HG02970 (cell line): Measurements from ENCODE around the gene KRCC1.
"Not testable (repeated sequence)": the region's sequence is repeated elsewhere in the genome, so short reads cannot be mapped to it uniquely, and the experiment has no call there.

Source experiments
- ATAC-seq: cut with Tn5 transposase; IDR thresholded peaks from one replicate; pipeline ENCODE4 v1.9.1; 2021; ENCODE audit warnings: mild to moderate bottlenecking, moderate library complexity, moderate number of reproducible peaks; ENCODE audit not compliant: unreplicated experiment, low FRiP score

The KRCC1 gene

DNA sequence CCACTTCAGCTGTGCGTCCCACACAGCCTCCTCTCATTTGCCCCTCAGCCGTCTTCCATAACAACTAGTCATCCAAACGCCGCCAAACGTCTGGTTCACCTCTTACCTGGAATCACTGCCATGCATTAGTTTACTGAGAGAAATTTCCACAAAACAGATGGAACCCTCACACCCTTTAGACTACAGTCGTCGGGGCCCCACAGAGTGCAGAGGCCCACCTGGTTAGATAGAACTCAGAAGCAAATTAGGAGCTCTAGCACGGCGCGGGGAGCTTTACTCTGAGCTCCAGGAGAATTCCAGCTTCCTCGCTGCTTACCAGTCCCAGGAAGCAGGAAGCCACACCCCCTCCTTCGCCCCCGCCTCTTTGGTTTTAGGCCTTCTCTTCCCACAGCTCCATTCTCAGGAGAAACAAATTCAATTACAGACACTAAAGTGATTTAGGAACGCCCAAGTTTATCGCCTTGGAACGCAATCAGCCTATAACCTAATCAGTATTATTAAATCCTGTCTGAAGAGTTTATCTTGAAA is 48.6 kb downstream of the KRCC1 start:
- no peak for ATAC-seq

GRCh38 chr2:88005776-88006175 is 49.8 kb downstream of the KRCC1 start:
- ATAC-seq: no peak

DNA sequence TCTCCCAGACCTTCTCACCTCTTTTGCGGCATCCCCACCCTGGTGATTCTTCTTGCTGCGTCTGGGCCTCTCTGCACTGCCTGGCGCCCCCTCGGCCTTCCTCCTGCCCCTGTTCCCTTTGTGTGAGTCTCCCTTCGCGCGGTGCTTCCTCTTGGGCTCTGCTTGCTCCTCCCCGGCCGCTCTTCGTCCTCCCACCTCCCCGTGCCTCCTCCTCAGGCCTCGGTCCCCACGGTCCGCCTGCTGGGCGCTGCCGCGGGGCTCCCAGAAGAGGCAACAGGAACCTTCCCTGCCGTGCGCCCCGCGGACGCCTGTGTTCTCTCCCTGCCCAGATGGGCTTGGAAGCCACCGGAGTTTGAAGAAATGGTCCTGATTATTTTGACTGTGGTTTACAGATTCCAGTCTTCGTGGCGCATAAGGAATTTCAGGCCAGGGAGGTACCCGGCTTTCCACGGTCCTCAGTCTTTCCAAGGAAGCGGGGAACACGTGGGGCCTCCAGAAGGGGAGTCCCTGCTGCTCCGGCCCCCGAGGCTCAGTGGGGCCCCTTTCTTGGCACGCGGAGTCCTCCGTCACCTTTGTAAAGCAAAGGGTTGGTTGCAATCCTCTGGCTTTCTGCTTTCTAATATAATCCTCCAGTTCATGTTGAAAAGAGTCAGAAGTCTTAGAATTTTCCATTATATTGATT is 52.4 kb downstream of the KRCC1 start:
- ATAC-seq: no peak

DNA sequence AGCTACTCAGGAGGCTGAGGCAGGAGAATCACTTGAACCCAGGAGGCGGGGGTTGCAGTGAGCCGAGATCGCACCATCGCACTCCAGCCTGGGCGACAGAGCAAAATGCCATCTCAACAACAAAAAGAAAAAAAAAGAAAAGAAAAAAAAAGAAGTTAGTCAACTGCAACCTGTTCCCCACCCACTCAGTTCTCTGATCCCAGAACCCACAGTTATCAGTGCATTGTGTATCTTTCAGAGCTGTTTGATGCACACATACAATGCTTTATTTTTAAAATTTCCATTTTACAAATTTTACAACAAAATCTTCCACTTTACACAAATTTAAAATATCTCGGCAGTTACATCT is 53.2 kb downstream of the KRCC1 start:
- no peak for ATAC-seq

DNA sequence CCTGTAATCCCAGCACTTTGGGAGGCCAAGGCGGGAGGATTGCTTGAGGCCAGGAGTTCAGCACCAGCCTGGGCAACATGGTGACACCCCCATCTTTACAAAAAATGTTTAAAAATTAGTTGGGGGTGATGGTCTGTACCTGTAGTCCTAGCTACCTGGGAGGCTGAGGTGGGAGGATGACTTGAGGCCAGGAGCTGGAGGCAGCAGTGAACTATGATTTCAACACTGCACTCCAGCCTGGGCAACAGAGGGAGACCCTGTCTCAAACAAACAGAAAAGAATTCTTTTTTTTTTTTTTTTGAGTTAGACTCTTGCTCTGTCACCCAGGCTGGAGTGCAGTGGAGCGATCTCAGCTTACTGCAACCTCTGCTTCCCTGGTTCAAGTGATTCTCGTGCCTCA is 55.1 kb downstream of the KRCC1 start:
- ATAC-seq: not testable (repeated sequence)

DNA sequence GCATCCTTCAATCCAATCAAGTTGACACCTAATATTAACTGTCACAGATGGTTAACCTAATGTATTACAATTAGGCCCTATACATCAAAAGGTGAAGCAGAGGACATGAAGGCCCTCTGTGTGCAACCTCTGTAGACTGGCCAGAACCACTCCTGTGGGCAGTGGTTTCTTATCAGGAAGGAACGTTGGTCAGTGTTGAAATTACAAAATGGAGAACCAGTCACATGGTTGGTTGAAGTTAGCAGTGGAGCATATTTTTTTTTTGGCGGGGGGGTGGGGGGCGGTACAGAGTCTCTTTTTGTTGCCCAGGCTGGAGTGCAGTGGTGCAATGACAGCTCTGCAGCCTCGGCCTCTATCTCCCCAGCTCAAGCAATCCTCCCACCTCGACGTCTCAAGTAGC is 59.0 kb downstream of the KRCC1 start:
- no peak for ATAC-seq

DNA sequence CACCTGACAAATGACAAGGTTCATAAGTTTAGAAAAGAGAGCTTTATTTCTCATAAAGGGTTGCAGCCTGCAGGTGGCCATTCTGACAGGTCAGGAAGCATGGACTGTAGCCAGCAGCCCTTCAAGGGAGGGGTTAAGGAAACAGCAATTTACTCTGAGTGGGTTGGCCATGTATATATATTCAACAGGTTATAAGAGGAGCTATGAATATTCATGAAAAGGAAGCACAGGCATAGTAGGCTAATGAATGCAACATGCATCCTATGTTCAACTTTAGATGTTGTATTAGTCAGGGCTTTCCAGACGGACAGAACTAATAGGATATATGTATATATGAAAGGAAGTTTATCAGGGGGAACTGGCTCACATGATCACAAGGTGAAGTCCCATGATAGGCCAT is 59.8 kb downstream of the KRCC1 start:
- ATAC-seq: no peak

- not testable (repeated sequence) for ATAC-seq
Observed at GRCh38 chr2:87994304-87994850, 61.2 kb downstream of the KRCC1 start.

- ATAC-seq: not testable (repeated sequence)
Observed at GRCh38 chr2:87992569-87992968, 63.0 kb downstream of the KRCC1 start.

- not testable (repeated sequence) for ATAC-seq
Observed at GRCh38 chr2:87987473-87987872, 68.1 kb downstream of the KRCC1 start.

DNA sequence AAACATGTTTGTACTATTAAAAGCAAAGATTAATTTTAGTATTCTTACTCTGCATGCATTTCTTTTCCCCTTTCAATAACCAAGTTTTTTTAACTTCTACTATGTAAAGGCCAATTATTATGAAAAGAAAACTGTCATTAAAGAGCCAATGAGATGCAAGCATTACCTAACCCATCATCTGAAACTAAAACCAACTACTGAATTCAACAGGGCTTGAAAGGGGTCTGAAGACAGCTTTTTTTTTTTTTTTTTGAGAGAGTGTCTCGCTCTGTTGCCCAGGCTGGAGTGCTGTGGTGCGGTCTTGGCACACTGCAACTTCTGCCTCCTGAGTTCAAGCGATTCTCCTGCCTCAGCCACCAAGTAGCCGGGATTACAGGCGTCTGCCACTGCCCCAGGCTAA is 69.7 kb downstream of the KRCC1 start:
- ATAC-seq: not testable (repeated sequence)

DNA sequence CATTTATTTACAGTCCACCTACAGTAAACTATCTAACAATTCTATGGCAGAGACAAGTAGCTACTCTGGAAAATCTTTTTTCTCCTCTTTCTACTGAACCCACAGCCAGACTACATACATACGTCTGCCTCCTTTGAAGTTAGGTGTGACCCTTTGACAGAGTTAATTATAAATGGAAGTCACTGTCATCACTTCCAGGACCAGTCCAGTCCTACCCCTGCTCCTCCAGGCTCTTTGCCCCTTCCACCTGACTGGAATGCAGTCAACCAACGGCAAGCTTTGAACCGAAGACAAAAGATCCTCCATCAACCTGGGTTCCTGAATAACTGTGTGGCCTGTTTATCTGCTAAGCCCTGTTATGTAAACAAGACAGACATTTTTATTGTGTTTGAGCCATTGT is 74.4 kb downstream of the KRCC1 start:
- ATAC-seq: not testable (repeated sequence)
